A673 (cell line): ENCODE data around the gene SCD5. TPM values are rescaled to one million over a fixed set of nuclear protein-coding genes. Genes with fewer than 3 reads are reported as not detected.

Source experiments
- BruUV-seq: library from RNA; stranded (reverse); fragments of 400-500 nt; replicated peaks from 2 replicates; lab custom pipeline; 2021; lab: Mats Ljungman, UMichigan
- CTCF ChIA-PET: fragments of 300-600 bp; sonication (Branson Sonifier 250); formaldehyde crosslinking; loops from one replicate; lab custom pipeline; 2022; ENCODE audit warnings: antibody characterized with exemption; lab: Charles Lee
- POLR2A ChIA-PET: fragments of 300-600 bp; sonication (Branson Sonifier 250); formaldehyde crosslinking; loops from one replicate; lab custom pipeline; 2022; ENCODE audit warnings: antibody characterized with exemption; ENCODE audit not compliant: low non-redundant PET; lab: Charles Lee
- DNase-seq: peaks from one replicate; pipeline ENCODE4 v3.0.0-alpha.2; 2015; ENCODE audit warnings: low spot score
- H3K27ac ChIP-seq: fragments of 200-600 bp; sonication (generic); 2 replicates; pipeline ENCODE4 v1.5.1; 2016; ENCODE audit warnings: mixed run types, low read depth, mild to moderate bottlenecking, mixed read lengths, antibody characterized with exemption, low read length; ENCODE audit not compliant: poor library complexity, severe bottlenecking
- H3K27me3 ChIP-seq: fragments of 200-600 bp; sonication (generic); replicated peaks from 2 replicates; pipeline ENCODE4 v1.6.1; 2017; ENCODE audit warnings: mixed run types, low read depth, mild to moderate bottlenecking, mixed read lengths, antibody characterized with exemption, low read length; ENCODE audit not compliant: insufficient read depth, poor library complexity
- H3K36me3 ChIP-seq: fragments of 200-600 bp; sonication (generic); 2 replicates; pipeline ENCODE4 v1.6.1; 2016; ENCODE audit warnings: mixed run types, mild to moderate bottlenecking, mixed read lengths, antibody characterized with exemption, low read length; ENCODE audit not compliant: insufficient read depth, poor library complexity, severe bottlenecking
- H3K4me1 ChIP-seq: fragments of 200-600 bp; sonication (generic); 2 replicates; pipeline ENCODE4 v1.6.1; 2017; ENCODE audit warnings: mixed run types, mild to moderate bottlenecking, mixed read lengths, antibody characterized with exemption, low read length; ENCODE audit not compliant: insufficient read depth, poor library complexity, severe bottlenecking
- H3K4me3 ChIP-seq: fragments of 200-600 bp; sonication (generic); 2 replicates; pipeline ENCODE4 v1.5.1; 2016; ENCODE audit warnings: low read depth, mixed run types, mild to moderate bottlenecking, mixed read lengths, low read length; ENCODE audit not compliant: poor library complexity, severe bottlenecking
- H3K9me3 ChIP-seq: fragments of 200-600 bp; sonication (generic); 2 replicates; pipeline ENCODE4 v1.6.1; 2016; ENCODE audit warnings: mixed run types, low read depth, mild to moderate bottlenecking, mixed read lengths, antibody characterized with exemption, low read length; ENCODE audit not compliant: poor library complexity, severe bottlenecking
- CTCF ChIP-seq: fragments of 300-800, 200-600 bp; sonication (generic); conservative IDR thresholded peaks from 2 replicates; pipeline ENCODE4 v1.5.1; 2017; ENCODE audit warnings: low read depth, mild to moderate bottlenecking, antibody characterized with exemption, low read length, moderate library complexity, mixed read lengths
- EZH2 ChIP-seq: fragments of 200-600 bp; sonication (generic); IDR thresholded peaks from 2 replicates; pipeline ENCODE4 v1.6.1; 2017; ENCODE audit warnings: borderline replicate concordance, low read depth, mild to moderate bottlenecking, mixed read lengths, antibody characterized with exemption, low read length; ENCODE audit not compliant: poor library complexity, severe bottlenecking
- intact Hi-C: fragments of 100-400 bp; cut with micrococcal nuclease; formaldehyde crosslinking; loops from one replicate; pipeline ENCODE4 v1.10.0; 2022; ENCODE audit not compliant: unreplicated experiment
- total RNA-seq: library from RNA; stranded (reverse); gene quantifications from 2 replicates; pipeline ENCODE4 v1.2.3, GENCODE V29; 2021

The SCD5 gene
- total RNA-seq, 1 experiment from 2014 or later, result 15.8 TPM

GRCh38 chr4:82787342-82787741 lies 11.3 kb downstream of the SCD5 start:
- TF ChIP-seq CTCF, result no peak
- no peak for TF ChIP-seq EZH2
- no peak overlapping the region for H3K27ac ChIP-seq
- intact Hi-C loops, result no loop called here
- H3K4me3 ChIP-seq, result no peak overlapping the region
- no peaks in the 10 kb centered on the region for H3K27me3 ChIP-seq
- BruUV-seq, result no TSS peak
- no peaks in the 10 kb centered on the region for H3K36me3 ChIP-seq
- no peaks in the 10 kb centered on the region for H3K9me3 ChIP-seq
- CTCF ChIA-PET, result no interaction called here
- peaks cover 18% of the 10 kb centered on the region for H3K4me1 ChIP-seq
- DNase-seq, result no peak
- POLR2A ChIA-PET, result no interaction called here

GRCh38 chr4:82786828-82787227 lies 11.8 kb downstream of the SCD5 start:
- no peaks in the 10 kb centered on the region for H3K36me3 ChIP-seq
- H3K9me3 ChIP-seq, result no peaks in the 10 kb centered on the region
- TF ChIP-seq EZH2 (no peak), CTCF (no peak)
- no peak for DNase-seq
- no peak overlapping the region for H3K27ac ChIP-seq
- ChIA-PET POLR2A (no interaction called here), CTCF (no interaction called here)
- H3K27me3 ChIP-seq, result no peaks in the 10 kb centered on the region
- intact Hi-C loops, result no loop called here
- H3K4me1 ChIP-seq, result peaks cover 22% of the 10 kb centered on the region
- H3K4me3 ChIP-seq, result no peak overlapping the region
- BruUV-seq, result no TSS peak

- BruUV-seq, result no TSS peak
- no peaks in the 10 kb centered on the region for H3K9me3 ChIP-seq
- no peaks in the 10 kb centered on the region for H3K36me3 ChIP-seq
- peak overlapping the region; percentile 57 for H3K27ac ChIP-seq
- no peak for TF ChIP-seq CTCF
- no peak for TF ChIP-seq EZH2
- ChIA-PET POLR2A (no interaction called here), CTCF (interaction anchor here (1.1 kb wide), 1 partner anchor 47 kb away, joined by 3 read pairs; no protein-coding TSS in a partner anchor)
- H3K4me1 ChIP-seq, result peaks cover 32% of the 10 kb centered on the region
- DNase-seq, result peak; percentile 59
- peak overlapping the region; percentile 26 for H3K4me3 ChIP-seq
- H3K27me3 ChIP-seq, result no peaks in the 10 kb centered on the region
- intact Hi-C loops, result no loop called here
These were observed 12.8 kb downstream of the SCD5 start for GRCh38 chr4:82785611-82786400.
